Measurements from ENCODE around the gene UNC13B.
"Not testable (repeated sequence)": the region's sequence is repeated elsewhere in the genome, so short reads cannot be mapped to it uniquely, and the experiment has no call there.

GRCh38 chr9:35409434-35409833, 247.6 kb downstream of the UNC13B start:
- TF ChIP-seq POLR2A (IDR thresholded peaks at IDR 0.05; ENCODE audit: low read depth, low read length); FOS (IDR thresholded peaks at IDR 0.05; ENCODE audit: borderline replicate concordance, insufficient read depth, low read length); GATA2 (IDR thresholded peaks at IDR 0.05; ENCODE audit: insufficient read depth, insufficient read length, low read depth, low read length): not testable (repeated sequence)
- TF ChIP-seq, protein P1, sequence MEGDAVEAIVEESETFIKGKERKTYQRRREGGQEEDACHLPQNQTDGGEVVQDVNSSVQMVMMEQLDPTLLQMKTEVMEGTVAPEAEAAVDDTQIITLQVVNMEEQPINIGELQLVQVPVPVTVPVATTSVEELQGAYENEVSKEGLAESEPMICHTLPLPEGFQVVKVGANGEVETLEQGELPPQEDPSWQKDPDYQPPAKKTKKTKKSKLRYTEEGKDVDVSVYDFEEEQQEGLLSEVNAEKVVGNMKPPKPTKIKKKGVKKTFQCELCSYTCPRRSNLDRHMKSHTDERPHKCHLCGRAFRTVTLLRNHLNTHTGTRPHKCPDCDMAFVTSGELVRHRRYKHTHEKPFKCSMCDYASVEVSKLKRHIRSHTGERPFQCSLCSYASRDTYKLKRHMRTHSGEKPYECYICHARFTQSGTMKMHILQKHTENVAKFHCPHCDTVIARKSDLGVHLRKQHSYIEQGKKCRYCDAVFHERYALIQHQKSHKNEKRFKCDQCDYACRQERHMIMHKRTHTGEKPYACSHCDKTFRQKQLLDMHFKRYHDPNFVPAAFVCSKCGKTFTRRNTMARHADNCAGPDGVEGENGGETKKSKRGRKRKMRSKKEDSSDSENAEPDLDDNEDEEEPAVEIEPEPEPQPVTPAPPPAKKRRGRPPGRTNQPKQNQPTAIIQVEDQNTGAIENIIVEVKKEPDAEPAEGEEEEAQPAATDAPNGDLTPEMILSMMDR (IDR thresholded peaks at IDR 0.05; ENCODE audit: extremely low read depth in 1 of 2, insufficient read depth in 1 of 2, low read depth in 1 of 2, low read length in 2 of 2) = not testable (repeated sequence)

Data from endothelial cell of umbilical vein (primary cell).